ENCODE data around the gene NOXO1.
A peak's percentile ranks its signal among the peaks of the same experiment; 100 is the strongest.
"Not testable (repeated sequence)": the region's sequence is repeated elsewhere in the genome, so short reads cannot be mapped to it uniquely, and the experiment has no call there.

NOXO1 gene

GRCh38 chr16:1941162-1942046 lies 39.9 kb downstream of the NOXO1 start:
- DNase-seq = no peak

- no peak for DNase-seq
Observed at GRCh38 chr16:1940273-1941161, 40.8 kb downstream of the NOXO1 start.

- not testable (repeated sequence) for DNase-seq
Observed at GRCh38 chr16:1939833-1940232, 41.4 kb downstream of the NOXO1 start.

- no peak for DNase-seq
Observed at GRCh38 chr16:1938910-1939309, 42.4 kb downstream of the NOXO1 start.

GRCh38 chr16:1938316-1938715 lies 43.0 kb downstream of the NOXO1 start:
- DNase-seq = peak in 1 of 2 donors; percentile 51

GRCh38 chr16:1936945-1937479 lies 44.3 kb downstream of the NOXO1 start:
- no peak for DNase-seq

- DNase-seq = no peak
Observed at GRCh38 chr16:1933097-1933661, 48.1 kb downstream of the NOXO1 start.

GRCh38 chr16:1932050-1933028 lies 48.9 kb downstream of the NOXO1 start:
- DNase-seq = no peak

GRCh38 chr16:1930338-1930720 lies 50.9 kb downstream of the NOXO1 start:
- no peak for DNase-seq

GRCh38 chr16:1929578-1930337 lies 51.5 kb downstream of the NOXO1 start:
- DNase-seq = peak; percentile 90 to 91

GRCh38 chr16:1929105-1929504 lies 52.2 kb downstream of the NOXO1 start:
- no peak for DNase-seq
